K562 (cell line): Measurements from ENCODE around the gene RPE. TPM values are rescaled to one million over a fixed set of nuclear protein-coding genes. Genes with fewer than 3 reads are reported as not detected.

Source experiments
- BRF1 ChIP-seq: IDR thresholded peaks from 3 replicates; pipeline ENCODE4 v1.6.1; 2011; ENCODE audit warnings: borderline replicate concordance, mild to moderate bottlenecking; ENCODE audit not compliant: insufficient read length; ENCODE audit errors: extremely low read depth
- CCAR2 ChIP-seq: fragments of 200-400 bp; formaldehyde crosslinking; IDR thresholded peaks from 2 replicates; pipeline ENCODE4 v1.6.1; 2017; ENCODE audit warnings: mild to moderate bottlenecking, low read depth, low read length
- E2F3 ChIP-seq: fragments of 250-450 bp; sonication (Bioruptor Pico); IDR thresholded peaks from 2 replicates; pipeline ENCODE4 v1.4.0; 2020; ENCODE audit warnings: mild to moderate bottlenecking
- HINFP ChIP-seq: fragments of 450-650 bp; conservative IDR thresholded peaks from 2 replicates; pipeline ENCODE4 v1.6.1; 2016; ENCODE audit warnings: missing genetic modification characterization, low read depth, mild to moderate bottlenecking, control low read depth, missing compliant biosample characterization
- HNRNPH1 ChIP-seq: fragments of 200-400 bp; formaldehyde crosslinking; optimal IDR thresholded peaks from 2 replicates; pipeline ENCODE3; 2017; ENCODE audit warnings: low read depth, mild to moderate bottlenecking, low read length, moderate library complexity
- HOMEZ ChIP-seq: fragments of 250-450 bp; sonication (Bioruptor Pico); IDR thresholded peaks from 2 replicates; pipeline ENCODE4 v1.4.0; 2020; ENCODE audit warnings: mild to moderate bottlenecking, moderate library complexity
- KDM1A ChIP-seq, 2 experiments: fragments of 450-650 bp; IDR thresholded peaks; 2 replicates each; pipeline ENCODE4 v1.6.1; 2016; ENCODE audit warnings: mild to moderate bottlenecking in 2 of 2
- MED1 ChIP-seq: sonication (generic); formaldehyde crosslinking; IDR thresholded peaks from 2 replicates; pipeline ENCODE4 v1.8.1; 2023; ENCODE audit warnings: missing genetic modification reagents, borderline replicate concordance
- POLR2A ChIP-seq: fragments of 450-650 bp; conservative IDR thresholded peaks from 2 replicates; pipeline ENCODE4 v1.6.1; 2016
- POLR2AphosphoS2 ChIP-seq: IDR thresholded peaks from 2 replicates; pipeline ENCODE4 v1.6.1; 2012; ENCODE audit warnings: low read length, improper control_type of control experiment
- POLR3A ChIP-seq: IDR thresholded peaks from 2 replicates; pipeline ENCODE4 v1.6.1; 2011; ENCODE audit warnings: borderline replicate concordance, mild to moderate bottlenecking, moderate library complexity; ENCODE audit not compliant: insufficient read length, insufficient read depth; ENCODE audit errors: extremely low read depth
- SFPQ ChIP-seq: fragments of 200-400 bp; formaldehyde crosslinking; IDR thresholded peaks from 2 replicates; pipeline ENCODE4 v1.6.1; 2017; ENCODE audit warnings: mild to moderate bottlenecking, low read depth, low read length, moderate library complexity
- SMARCA5 ChIP-seq: fragments of 450-650 bp; IDR thresholded peaks from 2 replicates; pipeline ENCODE4 v1.6.1; 2016
- SRF ChIP-seq, 2 experiments: fragments of 250-450, 450-650 bp in 1 of 2; sonication (Bioruptor Pico) in 1 of 2; sonication (generic) in 1 of 2; formaldehyde crosslinking; IDR thresholded peaks; 2 replicates each; pipeline versions ENCODE4 v1.5.0 to v1.5.1; 2020 to 2022; ENCODE audit warnings: mild to moderate bottlenecking in 1 of 2, missing genetic modification reagents in 1 of 2
- THAP7 ChIP-seq: fragments of 250-450 bp; sonication (Bioruptor Pico); IDR thresholded peaks from 2 replicates; pipeline ENCODE4 v1.5.0; 2021
- WHSC1 ChIP-seq: IDR thresholded peaks from one replicate; pipeline ENCODE4 v1.6.1; 2012; ENCODE audit warnings: low read length, control low read depth, inconsistent platforms
- XRCC3 ChIP-seq: fragments of 450-650 bp; IDR thresholded peaks from 2 replicates; pipeline ENCODE4 v1.6.1; 2017; ENCODE audit warnings: mild to moderate bottlenecking, moderate library complexity
- YBX1 ChIP-seq: fragments of 450-650 bp; IDR thresholded peaks from 2 replicates; pipeline ENCODE4 v1.7.1; 2016; ENCODE audit warnings: mild to moderate bottlenecking
- ZBTB43 ChIP-seq: sonication (generic); formaldehyde crosslinking; IDR thresholded peaks from 2 replicates; pipeline ENCODE4 v1.8.0; 2023; ENCODE audit warnings: mild to moderate bottlenecking, missing genetic modification reagents
- ZFP36 ChIP-seq: fragments of 150-350 bp; IDR thresholded peaks from 2 replicates; pipeline ENCODE4 v1.6.1; 2018; ENCODE audit warnings: low read length, low read depth; ENCODE audit not compliant: partially characterized antibody
- ZNF140 ChIP-seq: fragments of 250-450 bp; sonication (Bioruptor Pico); IDR thresholded peaks from 2 replicates; pipeline ENCODE4 v1.8.0; 2021; ENCODE audit warnings: moderate library complexity, mild to moderate bottlenecking, inconsistent platforms
- ZNF347 ChIP-seq: fragments of 450-650 bp; formaldehyde crosslinking; IDR thresholded peaks from 2 replicates; pipeline ENCODE4 v1.4.0; 2020; ENCODE audit warnings: low read depth, mild to moderate bottlenecking, moderate library complexity
- polyA plus RNA-seq, 8 experiments: library from polyadenylated mRNA; depleted of rRNA in 4 of 8; stranded (reverse) in 5 of 8; unstranded in 3 of 8; fragments of >200 nt; fragmentation: Nextera tagmentation in 2 of 8; fragmentation: Illumina TruSeq in 1 of 8; extraction: Ambion mirVana in 2 of 8; extraction: Trizol in 1 of 8; gene quantifications; 2 replicates each; pipeline versions ENCODE4 v1.2.1 to v1.2.3, GENCODE V29; 2011 to 2014; ENCODE audit warnings: inconsistent platforms in 1 of 8, missing spikeins in 1 of 8
- total RNA-seq, 7 experiments: library from RNA; depleted of rRNA in 6 of 7; stranded (reverse); fragments of >200 nt in 6 of 7; fragmentation: Illumina TruSeq in 2 of 7; extraction: Trizol in 2 of 7; gene quantifications; 2 replicates each; pipeline versions ENCODE4 v1.2.1 to v1.2.3, GENCODE V29; 2011 to 2021; ENCODE audit warnings: low replicate concordance in 1 of 7

Gene RPE
- total and polyA plus RNA-seq, 9 of the 15 experiments (the other 6 are each of a cell fraction or from before 2014, with no cell fraction given): 33.5 to 65.3 (median 50.4) TPM

- no peak for TF ChIP-seq ZFP36
- no peak for TF ChIP-seq HOMEZ
- no peak for TF ChIP-seq MED1 (CRISPR knock-in tag)
- no peak for TF ChIP-seq ZNF347 (CRISPR knock-in tag)
- no peak for TF ChIP-seq SFPQ
- no peak for TF ChIP-seq SMARCA5
- TF ChIP-seq KDM1A (IDR thresholded peaks at IDR 0.05): 0 out of 4 replicates have a peak, but pooled peaks of 1 of the 2 experiments have one; percentile 28
- TF ChIP-seq XRCC3: no peak
- no peak for TF ChIP-seq YBX1
- TF ChIP-seq WHSC1: no peak
- TF ChIP-seq E2F3 (CRISPR knock-in tag): no peak
- no peak for TF ChIP-seq ZNF140 (CRISPR knock-in tag)
- TF ChIP-seq POLR3A: no peak
- no peak for TF ChIP-seq CCAR2
- TF ChIP-seq SRF (CRISPR knock-in tag; IDR thresholded peaks at IDR 0.05): no peak
- TF ChIP-seq HNRNPH1: no peak
- no peak for TF ChIP-seq THAP7 (CRISPR knock-in tag)
- no peak for TF ChIP-seq BRF1
- no peak for TF ChIP-seq HINFP (tag)
- TF ChIP-seq ZBTB43 (CRISPR knock-in tag): no peak
- no peak for TF ChIP-seq POLR2A
- no peak for TF ChIP-seq POLR2AphosphoS2
These were observed 14.4 kb upstream of the RPE start (continued) for GRCh38 chr2:209988010-209988409.
